Measurements from ENCODE around the gene TRDMT1.

Gene TRDMT1

GRCh38 chr10:17237149-17237527 lies 35.7 kb upstream of the TRDMT1 start:
- no peak for DNase-seq (ENCODE audit: low spot score in 2 of 2)
- no peaks in the 10 kb centered on the region for H3K9me3 ChIP-seq
- H3K27me3 ChIP-seq (ENCODE audit: low read depth), result no peaks in the 10 kb centered on the region
- H3K4me3 ChIP-seq, result no peak overlapping the region
- H3K36me3 ChIP-seq (replicated peaks), result peaks cover 56% of the 10 kb centered on the region
- H3K4me1 ChIP-seq, result peaks cover 4% of the 10 kb centered on the region
- in situ Hi-C loops (cut with MboI; ENCODE audit: low sequenced_read_pairs), result no loop called here

- H3K4me3 ChIP-seq, result no peak overlapping the region
- no peaks in the 10 kb centered on the region for H3K9me3 ChIP-seq
- H3K27me3 ChIP-seq (ENCODE audit: low read depth), result no peaks in the 10 kb centered on the region
- in situ Hi-C loops (cut with MboI; ENCODE audit: low sequenced_read_pairs), result no loop called here
- H3K36me3 ChIP-seq (replicated peaks), result peaks cover 61% of the 10 kb centered on the region
- DNase-seq (ENCODE audit: low spot score in 2 of 2), result no peak
- H3K4me1 ChIP-seq, result peaks cover 9% of the 10 kb centered on the region
Observed at GRCh38 chr10:17236468-17237148, 35.1 kb upstream of the TRDMT1 start.

GRCh38 chr10:17235136-17235535 lies 33.7 kb upstream of the TRDMT1 start:
- in situ Hi-C loops (cut with MboI; ENCODE audit: low sequenced_read_pairs), result no loop called here
- H3K36me3 ChIP-seq (replicated peaks), result peaks cover 76% of the 10 kb centered on the region
- DNase-seq (ENCODE audit: low spot score in 2 of 2), result peak in 1 of 2 experiments; percentile 21
- 0 out of 2 replicates have a peak, but pooled peaks cover 2% of the 10 kb centered on the region for H3K9me3 ChIP-seq
- H3K4me1 ChIP-seq, result peaks cover 18% of the 10 kb centered on the region
- no peaks in the 10 kb centered on the region for H3K27me3 ChIP-seq (ENCODE audit: low read depth)
- H3K4me3 ChIP-seq, result no peak overlapping the region

- in situ Hi-C loops (cut with MboI; ENCODE audit: low sequenced_read_pairs), result no loop called here
- Histone ChIP-seq H3K36me3 (replicated peaks) (peaks cover 77% of the 10 kb centered on the region), H3K9me3 (0 out of 2 replicates have a peak, but pooled peaks cover 2% of the 10 kb centered on the region), H3K27me3 (ENCODE audit: low read depth) (no peaks in the 10 kb centered on the region), H3K4me1 (peaks cover 18% of the 10 kb centered on the region), H3K4me3 (no peak overlapping the region)
- no peak for DNase-seq (ENCODE audit: low spot score in 2 of 2)
Observed at GRCh38 chr10:17234431-17234945, 33.0 kb upstream of the TRDMT1 start.

GRCh38 chr10:17233286-17233991 lies 32.0 kb upstream of the TRDMT1 start:
- Histone ChIP-seq H3K4me1 (peaks cover 18% of the 10 kb centered on the region), H3K9me3 (0 out of 2 replicates have a peak, but pooled peaks cover 2% of the 10 kb centered on the region), H3K27me3 (ENCODE audit: low read depth) (no peaks in the 10 kb centered on the region), H3K4me3 (no peak overlapping the region), H3K36me3 (replicated peaks) (peaks cover 77% of the 10 kb centered on the region)
- in situ Hi-C loops (cut with MboI; ENCODE audit: low sequenced_read_pairs), result no loop called here
- DNase-seq (ENCODE audit: low spot score in 2 of 2), result no peak

- in situ Hi-C loops (cut with MboI; ENCODE audit: low sequenced_read_pairs), result no loop called here
- Histone ChIP-seq H3K27me3 (ENCODE audit: low read depth) (no peaks in the 10 kb centered on the region), H3K4me1 (peaks cover 23% of the 10 kb centered on the region), H3K4me3 (no peak overlapping the region; the same call in 1 of the 2 replicates), H3K36me3 (replicated peaks) (peaks cover 74% of the 10 kb centered on the region), H3K9me3 (0 out of 2 replicates have a peak, but pooled peaks cover 2% of the 10 kb centered on the region)
- no peak for DNase-seq (ENCODE audit: low spot score in 2 of 2)
Observed at GRCh38 chr10:17232276-17232960, 30.9 kb upstream of the TRDMT1 start.

GRCh38 chr10:17231788-17232187 lies 30.3 kb upstream of the TRDMT1 start:
- Histone ChIP-seq H3K27me3 (ENCODE audit: low read depth) (no peaks in the 10 kb centered on the region), H3K4me1 (peaks cover 27% of the 10 kb centered on the region), H3K4me3 (no peak overlapping the region; the same call in 1 of the 2 replicates), H3K9me3 (0 out of 2 replicates have a peak, but pooled peaks cover 2% of the 10 kb centered on the region), H3K36me3 (replicated peaks) (peaks cover 67% of the 10 kb centered on the region)
- no peak for DNase-seq (ENCODE audit: low spot score in 2 of 2)
- in situ Hi-C loops (cut with MboI; ENCODE audit: low sequenced_read_pairs), result no loop called here

GRCh38 chr10:17229967-17230682 lies 28.7 kb upstream of the TRDMT1 start:
- H3K36me3 ChIP-seq (replicated peaks), result peaks cover 51% of the 10 kb centered on the region
- no peaks in the 10 kb centered on the region for H3K27me3 ChIP-seq (ENCODE audit: low read depth)
- peaks cover 27% of the 10 kb centered on the region for H3K4me1 ChIP-seq
- DNase-seq (ENCODE audit: low spot score in 2 of 2), result peak; percentile 77 to 91
- H3K4me3 ChIP-seq, result peak overlapping the region; percentile 81
- 0 out of 2 replicates have a peak, but pooled peaks cover 2% of the 10 kb centered on the region for H3K9me3 ChIP-seq
- in situ Hi-C loops (cut with MboI; ENCODE audit: low sequenced_read_pairs), result no loop called here

- Histone ChIP-seq H3K36me3 (replicated peaks) (peaks cover 46% of the 10 kb centered on the region), H3K4me3 (peak overlapping the region; percentile 81), H3K27me3 (ENCODE audit: low read depth) (no peaks in the 10 kb centered on the region), H3K9me3 (0 out of 2 replicates have a peak, but pooled peaks cover 2% of the 10 kb centered on the region), H3K4me1 (peaks cover 27% of the 10 kb centered on the region)
- in situ Hi-C loops (cut with MboI; ENCODE audit: low sequenced_read_pairs), result no loop called here
- no peak for DNase-seq (ENCODE audit: low spot score in 2 of 2)
Observed at GRCh38 chr10:17229717-17229966, 28.2 kb upstream of the TRDMT1 start.

GRCh38 chr10:17229016-17229716 lies 27.7 kb upstream of the TRDMT1 start:
- Histone ChIP-seq H3K36me3 (replicated peaks) (peaks cover 41% of the 10 kb centered on the region), H3K4me1 (peaks cover 27% of the 10 kb centered on the region), H3K9me3 (0 out of 2 replicates have a peak, but pooled peaks cover 2% of the 10 kb centered on the region), H3K4me3 (peak overlapping the region; percentile 81), H3K27me3 (ENCODE audit: low read depth) (no peaks in the 10 kb centered on the region)
- DNase-seq (ENCODE audit: low spot score in 2 of 2), result peak; percentile 72 to 90
- in situ Hi-C loops (cut with MboI; ENCODE audit: low sequenced_read_pairs), result no loop called here

GRCh38 chr10:17228091-17229015 lies 26.9 kb upstream of the TRDMT1 start, which contains the start of gene VIM:
VIM (plus strand) TSS chr10:17228241; CDS start chr10:17229423, 1,182 bp downstream.
- DNase-seq (ENCODE audit: low spot score in 2 of 2), result peak; percentile 72 to 85
- H3K4me3 ChIP-seq, result peak within 1 kb of the TSS; percentile 81
- H3K36me3 ChIP-seq (replicated peaks), result peaks cover 33% of the 10 kb centered on the region
- no peaks in the 10 kb centered on the region for H3K27me3 ChIP-seq (ENCODE audit: low read depth)
- 0 out of 2 replicates have a peak, but pooled peaks cover 2% of the 10 kb centered on the region for H3K9me3 ChIP-seq
- peaks cover 27% of the 10 kb centered on the region for H3K4me1 ChIP-seq
- in situ Hi-C loops (cut with MboI; ENCODE audit: low sequenced_read_pairs), result no loop called here

All from HAP-1 (cell line).